Left hindlimb (tissue), 1 donor: ENCODE results near the gene MLLT3.
"Not testable (repeated sequence)": the region's sequence is repeated elsewhere in the genome, so short reads cannot be mapped to it uniquely, and the experiment has no call there.

Experiments used
- DNase-seq: peaks from one replicate; pipeline ENCODE4 v3.0.0-alpha.2; 2018

The MLLT3 gene

GRCh38 chr9:20593537-20593936, 28.8 kb downstream of the MLLT3 start:
- no peak for DNase-seq

GRCh38 chr9:20593105-20593504, 29.2 kb downstream of the MLLT3 start:
- DNase-seq: no peak

- no peak for DNase-seq
Observed at GRCh38 chr9:20592673-20593072, 29.6 kb downstream of the MLLT3 start.

GRCh38 chr9:20591223-20591622, 31.1 kb downstream of the MLLT3 start:
- no peak for DNase-seq

- DNase-seq: no peak
Observed at GRCh38 chr9:20584968-20585643, 37.2 kb downstream of the MLLT3 start.

GRCh38 chr9:20583088-20583487, 39.2 kb downstream of the MLLT3 start:
- not testable (repeated sequence) for DNase-seq

- no peak for DNase-seq
Observed at GRCh38 chr9:20582150-20582549, 40.1 kb downstream of the MLLT3 start.

GRCh38 chr9:20580673-20581072, 41.6 kb downstream of the MLLT3 start:
- DNase-seq: no peak

- no peak for DNase-seq
Observed at GRCh38 chr9:20579524-20580314, 42.6 kb downstream of the MLLT3 start.

- no peak for DNase-seq
Observed at GRCh38 chr9:20573023-20573422, 49.3 kb downstream of the MLLT3 start.

- no peak for DNase-seq
Observed at GRCh38 chr9:20570756-20571155, 51.5 kb downstream of the MLLT3 start.

- no peak for DNase-seq
Observed at GRCh38 chr9:20570087-20570486, 52.2 kb downstream of the MLLT3 start.

GRCh38 chr9:20569525-20569924, 52.8 kb downstream of the MLLT3 start:
- DNase-seq: no peak

- DNase-seq: no peak
Observed at GRCh38 chr9:20568400-20568799, 53.9 kb downstream of the MLLT3 start.

GRCh38 chr9:20566401-20566800, 55.9 kb downstream of the MLLT3 start:
- DNase-seq: no peak

- no peak for DNase-seq
Observed at GRCh38 chr9:20564650-20565049, 57.6 kb downstream of the MLLT3 start.

GRCh38 chr9:20563917-20564316, 58.4 kb downstream of the MLLT3 start:
- no peak for DNase-seq

GRCh38 chr9:20562051-20562450, 60.2 kb downstream of the MLLT3 start:
- no peak for DNase-seq

- DNase-seq: no peak
Observed at GRCh38 chr9:20561531-20561930, 60.8 kb downstream of the MLLT3 start.

- DNase-seq: no peak
Observed at GRCh38 chr9:20559231-20559890, 62.9 kb downstream of the MLLT3 start.

- no peak for DNase-seq
Observed at GRCh38 chr9:20558566-20559016, 63.7 kb downstream of the MLLT3 start.

GRCh38 chr9:20557890-20558565, 64.3 kb downstream of the MLLT3 start:
- no peak for DNase-seq

GRCh38 chr9:20557285-20557684, 65.0 kb downstream of the MLLT3 start:
- DNase-seq: no peak
